HG02588 (cell line): ENCODE results near the gene DEFB114.

Experiments used
- ATAC-seq: cut with Tn5 transposase; IDR thresholded peaks from one replicate; pipeline ENCODE4 v1.9.1; 2021; ENCODE audit warnings: mild to moderate bottlenecking, moderate library complexity; ENCODE audit not compliant: unreplicated experiment

DEFB114 gene

DNA sequence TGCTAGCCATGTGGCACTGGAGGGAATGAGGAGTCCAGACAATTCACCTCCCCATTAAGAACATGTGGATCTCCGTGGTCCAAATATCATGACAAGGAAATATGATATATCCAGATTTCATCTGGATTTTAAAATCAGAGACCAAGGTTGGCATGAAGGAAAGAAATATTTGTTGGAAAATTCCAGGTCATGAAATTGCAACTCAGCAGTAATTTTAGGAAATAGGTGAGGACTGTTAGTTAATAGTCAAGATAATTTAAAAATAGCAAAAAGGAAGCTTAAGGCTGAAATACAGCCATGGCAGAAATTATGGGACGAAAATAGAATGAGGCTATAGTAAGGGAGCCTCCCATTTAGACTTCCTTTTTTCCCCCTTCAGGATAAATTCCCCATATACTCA, 26.9 kb downstream of the DEFB114 start:
- no peak for ATAC-seq

DNA sequence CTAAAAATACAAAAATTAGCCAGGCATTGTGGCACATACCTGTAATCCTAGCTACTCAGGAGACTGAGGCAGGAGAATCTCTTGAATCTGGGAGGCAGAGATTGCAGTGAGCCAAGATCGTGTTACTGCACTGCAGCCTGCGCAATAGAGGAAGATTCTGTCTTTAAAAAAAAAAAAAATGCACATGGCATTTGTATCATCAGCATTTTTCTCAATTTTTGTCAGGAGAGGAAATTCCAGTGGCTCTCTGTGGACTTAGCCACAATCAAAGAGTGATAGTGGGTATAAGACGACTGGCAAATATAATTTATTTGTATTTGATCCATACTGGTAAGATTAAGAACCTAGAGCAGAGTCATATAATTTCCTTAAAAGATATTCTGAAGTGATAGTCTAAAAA, 28.6 kb downstream of the DEFB114 start:
- ATAC-seq = no peak

GRCh38 chr6:49934770-49935169, 29.2 kb downstream of the DEFB114 start:
- no peak for ATAC-seq

- ATAC-seq = no peak
Observed at GRCh38 chr6:49933526-49933925, 30.4 kb downstream of the DEFB114 start.

DNA sequence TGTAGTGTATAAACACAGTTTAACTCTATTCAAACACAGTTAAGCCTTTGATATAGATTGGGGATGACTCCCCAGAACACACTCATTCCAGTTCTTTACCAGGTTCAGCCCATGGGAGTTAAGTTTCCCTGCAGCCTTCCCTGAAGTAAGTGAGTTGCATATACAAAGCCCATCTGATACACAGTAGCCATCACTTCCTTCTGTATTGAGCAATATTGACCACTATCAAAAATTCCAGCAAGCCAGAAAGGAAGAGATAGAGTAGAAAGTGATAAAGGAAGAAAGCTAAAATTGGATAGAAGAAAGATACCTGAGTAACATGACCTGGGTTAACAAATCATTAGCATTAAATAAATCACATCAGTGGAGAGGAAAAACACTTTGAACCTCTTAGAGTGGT, 34.6 kb downstream of the DEFB114 start:
- no peak for ATAC-seq

- ATAC-seq = no peak
Observed at GRCh38 chr6:49923826-49924225, 40.1 kb downstream of the DEFB114 start.

- no peak for ATAC-seq
Observed at GRCh38 chr6:49919935-49920644, 43.9 kb downstream of the DEFB114 start.

- ATAC-seq = no peak
Observed at GRCh38 chr6:49919261-49919660, 44.7 kb downstream of the DEFB114 start.

- ATAC-seq = no peak
Observed at GRCh38 chr6:49918787-49919186, 45.2 kb downstream of the DEFB114 start.

DNA sequence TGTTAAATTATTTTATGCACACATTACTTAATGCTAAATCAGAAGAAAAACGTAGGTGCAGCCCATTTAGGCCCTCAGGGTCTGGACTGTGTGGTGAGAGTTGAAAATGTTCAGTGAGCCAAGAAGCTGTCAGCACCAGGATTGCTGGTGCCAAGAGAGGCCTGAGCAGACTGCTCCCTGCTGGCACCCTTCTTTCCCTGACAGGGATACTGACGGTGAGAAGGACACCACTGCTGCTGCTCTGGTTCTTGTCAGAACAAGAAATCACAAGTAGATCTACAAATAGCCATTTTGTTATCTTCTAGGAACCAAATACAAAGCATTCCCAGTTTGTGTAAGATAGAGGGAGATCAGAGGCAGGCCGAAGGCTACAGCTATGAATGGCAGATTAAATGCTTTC, 48.9 kb downstream of the DEFB114 start:
- ATAC-seq = no peak

DNA sequence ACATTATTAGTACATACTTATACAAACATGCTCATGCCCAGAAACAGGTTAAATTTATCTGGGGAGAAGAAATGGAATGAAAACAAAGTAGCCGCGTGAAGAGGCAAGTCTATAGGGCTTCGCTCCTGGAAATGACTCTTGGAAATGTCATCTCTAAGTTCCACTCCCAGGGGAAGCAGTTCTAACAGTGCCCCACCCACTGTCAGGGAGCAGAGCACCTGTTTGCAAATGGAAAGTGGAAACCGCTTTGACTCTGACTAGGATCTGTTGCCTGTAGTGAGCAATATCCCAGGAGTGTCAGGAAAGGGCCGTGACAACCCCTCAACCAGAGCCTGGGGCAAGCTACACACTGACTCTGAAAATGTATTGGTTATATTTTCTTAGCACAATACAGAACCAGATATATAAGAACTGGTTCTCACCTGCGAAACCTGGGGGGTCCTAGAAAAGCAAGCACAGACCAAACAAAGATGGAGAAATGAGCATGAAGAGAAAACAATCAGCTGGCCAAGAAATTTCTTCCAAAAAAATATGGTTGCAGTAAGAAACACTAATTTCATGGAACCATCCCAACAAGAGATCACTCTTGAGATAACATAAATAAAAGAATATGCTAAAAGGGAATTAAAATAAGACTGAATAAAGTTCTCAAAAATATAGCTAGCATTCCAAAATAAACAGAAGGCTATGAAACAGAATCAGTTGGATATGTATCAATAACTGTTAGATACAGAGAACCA, 50.2 kb downstream of the DEFB114 start:
- ATAC-seq = no peak

GRCh38 chr6:49912196-49912595, 51.8 kb downstream of the DEFB114 start:
- ATAC-seq = no peak

DNA sequence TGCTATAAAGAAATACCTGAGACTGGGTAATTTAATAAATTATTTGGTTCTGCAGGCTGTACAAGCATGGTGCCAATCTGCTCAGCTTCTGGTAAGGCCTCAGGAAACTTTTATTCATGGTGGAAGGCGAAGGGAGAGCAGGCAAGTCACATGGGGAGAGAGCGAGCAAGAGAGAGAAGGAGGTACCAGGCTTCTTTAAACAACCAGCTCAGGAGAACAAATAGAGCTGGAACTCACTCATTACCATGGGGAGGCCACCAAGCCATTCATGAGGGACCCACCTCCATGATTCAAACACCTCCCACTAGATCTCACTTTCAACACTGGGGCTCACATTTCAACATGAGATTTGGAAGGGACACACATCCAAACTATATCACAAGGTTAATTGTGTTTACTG, 52.7 kb downstream of the DEFB114 start:
- ATAC-seq = no peak
